Panc1 (cell line): ENCODE measurements around the gene BOC.

Experiments used
- TF ChIP-seq, protein P1 (sequence below): fragments of 450-650 bp; IDR thresholded peaks from 2 replicates; pipeline ENCODE4 v1.5.1; 2017; ENCODE audit warnings: mild to moderate bottlenecking
- TF ChIP-seq, protein P2 (sequence below), 2 experiments: IDR thresholded peaks; 2 replicates each; pipeline ENCODE4 v1.6.1; 2011 to 2012; ENCODE audit warnings: low read depth in 2 of 2, control low read depth in 1 of 2, low read length in 1 of 2, mild to moderate bottlenecking in 1 of 2, moderate library complexity in 1 of 2; ENCODE audit not compliant: insufficient read depth in 1 of 2

- TF ChIP-seq, protein P1, sequence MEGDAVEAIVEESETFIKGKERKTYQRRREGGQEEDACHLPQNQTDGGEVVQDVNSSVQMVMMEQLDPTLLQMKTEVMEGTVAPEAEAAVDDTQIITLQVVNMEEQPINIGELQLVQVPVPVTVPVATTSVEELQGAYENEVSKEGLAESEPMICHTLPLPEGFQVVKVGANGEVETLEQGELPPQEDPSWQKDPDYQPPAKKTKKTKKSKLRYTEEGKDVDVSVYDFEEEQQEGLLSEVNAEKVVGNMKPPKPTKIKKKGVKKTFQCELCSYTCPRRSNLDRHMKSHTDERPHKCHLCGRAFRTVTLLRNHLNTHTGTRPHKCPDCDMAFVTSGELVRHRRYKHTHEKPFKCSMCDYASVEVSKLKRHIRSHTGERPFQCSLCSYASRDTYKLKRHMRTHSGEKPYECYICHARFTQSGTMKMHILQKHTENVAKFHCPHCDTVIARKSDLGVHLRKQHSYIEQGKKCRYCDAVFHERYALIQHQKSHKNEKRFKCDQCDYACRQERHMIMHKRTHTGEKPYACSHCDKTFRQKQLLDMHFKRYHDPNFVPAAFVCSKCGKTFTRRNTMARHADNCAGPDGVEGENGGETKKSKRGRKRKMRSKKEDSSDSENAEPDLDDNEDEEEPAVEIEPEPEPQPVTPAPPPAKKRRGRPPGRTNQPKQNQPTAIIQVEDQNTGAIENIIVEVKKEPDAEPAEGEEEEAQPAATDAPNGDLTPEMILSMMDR, result no peak
- TF ChIP-seq, protein P2, sequence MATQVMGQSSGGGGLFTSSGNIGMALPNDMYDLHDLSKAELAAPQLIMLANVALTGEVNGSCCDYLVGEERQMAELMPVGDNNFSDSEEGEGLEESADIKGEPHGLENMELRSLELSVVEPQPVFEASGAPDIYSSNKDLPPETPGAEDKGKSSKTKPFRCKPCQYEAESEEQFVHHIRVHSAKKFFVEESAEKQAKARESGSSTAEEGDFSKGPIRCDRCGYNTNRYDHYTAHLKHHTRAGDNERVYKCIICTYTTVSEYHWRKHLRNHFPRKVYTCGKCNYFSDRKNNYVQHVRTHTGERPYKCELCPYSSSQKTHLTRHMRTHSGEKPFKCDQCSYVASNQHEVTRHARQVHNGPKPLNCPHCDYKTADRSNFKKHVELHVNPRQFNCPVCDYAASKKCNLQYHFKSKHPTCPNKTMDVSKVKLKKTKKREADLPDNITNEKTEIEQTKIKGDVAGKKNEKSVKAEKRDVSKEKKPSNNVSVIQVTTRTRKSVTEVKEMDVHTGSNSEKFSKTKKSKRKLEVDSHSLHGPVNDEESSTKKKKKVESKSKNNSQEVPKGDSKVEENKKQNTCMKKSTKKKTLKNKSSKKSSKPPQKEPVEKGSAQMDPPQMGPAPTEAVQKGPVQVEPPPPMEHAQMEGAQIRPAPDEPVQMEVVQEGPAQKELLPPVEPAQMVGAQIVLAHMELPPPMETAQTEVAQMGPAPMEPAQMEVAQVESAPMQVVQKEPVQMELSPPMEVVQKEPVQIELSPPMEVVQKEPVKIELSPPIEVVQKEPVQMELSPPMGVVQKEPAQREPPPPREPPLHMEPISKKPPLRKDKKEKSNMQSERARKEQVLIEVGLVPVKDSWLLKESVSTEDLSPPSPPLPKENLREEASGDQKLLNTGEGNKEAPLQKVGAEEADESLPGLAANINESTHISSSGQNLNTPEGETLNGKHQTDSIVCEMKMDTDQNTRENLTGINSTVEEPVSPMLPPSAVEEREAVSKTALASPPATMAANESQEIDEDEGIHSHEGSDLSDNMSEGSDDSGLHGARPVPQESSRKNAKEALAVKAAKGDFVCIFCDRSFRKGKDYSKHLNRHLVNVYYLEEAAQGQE (IDR thresholded peaks at IDR 0.05; ENCODE audit: insufficient read depth in 1 of 2, low read depth in 2 of 2, low read length in 1 of 2), result no peak
These were observed 85.9 kb downstream of the BOC start for GRCh38 chr3:113297287-113297686.
